HEK293 (cell line): ENCODE measurements around the gene KCTD10.
A peak's percentile ranks its signal among the peaks of the same experiment; 100 is the strongest.

ENCODE experiments used
- GFI1B ChIP-seq: fragments of 450-650 bp; formaldehyde crosslinking; IDR thresholded peaks from 2 replicates; pipeline ENCODE4 v1.5.1; 2016; ENCODE audit warnings: missing biosample characterization, missing genetic modification characterization
- HOXD13 ChIP-seq: sonication (generic); formaldehyde crosslinking; IDR thresholded peaks from 2 replicates; pipeline ENCODE4 v1.8.0; 2022; ENCODE audit warnings: missing genetic modification reagents, borderline replicate concordance
- IKZF3 ChIP-seq: fragments of 450-650 bp; IDR thresholded peaks from 2 replicates; pipeline ENCODE4 v1.5.0; 2018; ENCODE audit warnings: missing biosample characterization, mild to moderate bottlenecking, missing genetic modification characterization, moderate library complexity
- KLF16 ChIP-seq: fragments of 450-650 bp; formaldehyde crosslinking; IDR thresholded peaks from 2 replicates; pipeline ENCODE4 v1.5.1; 2017; ENCODE audit warnings: missing biosample characterization, missing genetic modification characterization
- TRIM28 ChIP-seq: IDR thresholded peaks from 2 replicates; pipeline ENCODE4 v1.6.1; 2011; ENCODE audit warnings: low read length, control low read depth, borderline replicate concordance
- ZBTB20 ChIP-seq: fragments of 450-650 bp; formaldehyde crosslinking; IDR thresholded peaks from 2 replicates; pipeline ENCODE4 v1.5.1; 2016; ENCODE audit warnings: missing biosample characterization, missing genetic modification characterization
- ZBTB8A ChIP-seq: fragments of 450-650 bp; formaldehyde crosslinking; IDR thresholded peaks from 2 replicates; pipeline ENCODE4 v1.5.1; 2016; ENCODE audit warnings: missing biosample characterization, missing genetic modification characterization
- ZNF146 ChIP-seq: fragments of 450-650 bp; formaldehyde crosslinking; IDR thresholded peaks from 2 replicates; pipeline ENCODE4 v1.5.1; 2016; ENCODE audit warnings: missing biosample characterization, missing genetic modification characterization
- ZNF2 ChIP-seq: fragments of 450-650 bp; formaldehyde crosslinking; IDR thresholded peaks from 2 replicates; pipeline ENCODE4 v1.5.1; 2016; ENCODE audit warnings: missing biosample characterization, missing genetic modification characterization
- ZNF23 ChIP-seq: fragments of 450-650 bp; formaldehyde crosslinking; IDR thresholded peaks from 2 replicates; pipeline ENCODE4 v1.5.1; 2016; ENCODE audit warnings: missing biosample characterization, missing genetic modification characterization, borderline replicate concordance
- ZNF24 ChIP-seq: fragments of 450-650 bp; formaldehyde crosslinking; IDR thresholded peaks from 2 replicates; pipeline ENCODE4 v1.5.1; 2016; ENCODE audit warnings: missing biosample characterization, missing genetic modification characterization
- ZNF335 ChIP-seq: fragments of 450-650 bp; formaldehyde crosslinking; conservative IDR thresholded peaks from 2 replicates; pipeline ENCODE4 v1.5.1; 2016; ENCODE audit warnings: missing biosample characterization, missing genetic modification characterization
- ZNF354C ChIP-seq: fragments of 450-650 bp; formaldehyde crosslinking; IDR thresholded peaks from 2 replicates; pipeline ENCODE4 v1.5.1; 2016; ENCODE audit warnings: missing biosample characterization, missing genetic modification characterization, low read depth, borderline replicate concordance
- ZNF391 ChIP-seq: fragments of 450-650 bp; formaldehyde crosslinking; IDR thresholded peaks from 2 replicates; pipeline ENCODE4 v1.5.1; 2016; ENCODE audit warnings: low read depth, missing biosample characterization, missing genetic modification characterization, borderline replicate concordance
- ZNF473 ChIP-seq: fragments of 450-650 bp; formaldehyde crosslinking; IDR thresholded peaks from 2 replicates; pipeline ENCODE4 v1.5.1; 2017; ENCODE audit warnings: missing biosample characterization, missing genetic modification characterization
- ZNF624 ChIP-seq: fragments of 450-650 bp; formaldehyde crosslinking; IDR thresholded peaks from 2 replicates; pipeline ENCODE4 v1.5.1; 2017; ENCODE audit warnings: missing biosample characterization, missing genetic modification characterization
- ZNF626 ChIP-seq: fragments of 450-650 bp; sonication (Bioruptor Pico); formaldehyde crosslinking; IDR thresholded peaks from 2 replicates; pipeline ENCODE4 v1.5.1; 2018; ENCODE audit warnings: missing biosample characterization, missing genetic modification characterization, inconsistent platforms
- ZNF629 ChIP-seq: fragments of 450-650 bp; formaldehyde crosslinking; IDR thresholded peaks from 2 replicates; pipeline ENCODE4 v1.5.1; 2017; ENCODE audit warnings: missing biosample characterization, missing genetic modification characterization
- ZNF776 ChIP-seq: fragments of 450-650 bp; formaldehyde crosslinking; IDR thresholded peaks from 2 replicates; pipeline ENCODE4 v1.5.0; 2017; ENCODE audit warnings: missing biosample characterization, missing genetic modification characterization, borderline replicate concordance
- ZNF777 ChIP-seq: fragments of 450-650 bp; formaldehyde crosslinking; IDR thresholded peaks from 2 replicates; pipeline ENCODE4 v1.5.1; 2017; ENCODE audit warnings: missing biosample characterization, missing genetic modification characterization, borderline replicate concordance
- ZNF785 ChIP-seq: fragments of 450-650 bp; formaldehyde crosslinking; IDR thresholded peaks from 2 replicates; pipeline ENCODE4 v1.5.1; 2016; ENCODE audit warnings: missing biosample characterization, missing genetic modification characterization
- TF ChIP-seq, protein P1 (sequence below): fragments of 450-650 bp; formaldehyde crosslinking; IDR thresholded peaks from 2 replicates; pipeline ENCODE4; 2016; ENCODE audit warnings: missing biosample characterization, missing genetic modification characterization
- TF ChIP-seq, protein P2 (sequence below): fragments of 450-650 bp; formaldehyde crosslinking; IDR thresholded peaks from 2 replicates; pipeline ENCODE4 v1.5.1; 2017; ENCODE audit warnings: missing biosample characterization, missing genetic modification characterization
- TF ChIP-seq, protein P3 (sequence below): fragments of 450-650 bp; formaldehyde crosslinking; IDR thresholded peaks from 2 replicates; pipeline ENCODE4 v1.5.1; 2016; ENCODE audit warnings: missing biosample characterization, missing genetic modification characterization, borderline replicate concordance
- TF ChIP-seq, protein P4 (sequence below): fragments of 450-650 bp; formaldehyde crosslinking; IDR thresholded peaks from 2 replicates; pipeline ENCODE4 v1.5.1; 2017; ENCODE audit warnings: missing biosample characterization, mild to moderate bottlenecking, missing genetic modification characterization, moderate library complexity
- TF ChIP-seq, protein P5 (sequence below): fragments of 450-650 bp; formaldehyde crosslinking; IDR thresholded peaks from 2 replicates; pipeline ENCODE4 v1.5.1; 2016; ENCODE audit warnings: missing biosample characterization, missing genetic modification characterization
- TF ChIP-seq, protein P6 (sequence below): fragments of 450-650 bp; formaldehyde crosslinking; IDR thresholded peaks from 2 replicates; pipeline ENCODE4 v1.5.1; 2017; ENCODE audit warnings: missing biosample characterization, missing genetic modification characterization
- TF ChIP-seq, protein P7 (sequence below): fragments of 450-650 bp; formaldehyde crosslinking; IDR thresholded peaks from 2 replicates; pipeline ENCODE4 v1.5.1; 2016; ENCODE audit warnings: missing biosample characterization, missing genetic modification characterization

The KCTD10 gene

DNA sequence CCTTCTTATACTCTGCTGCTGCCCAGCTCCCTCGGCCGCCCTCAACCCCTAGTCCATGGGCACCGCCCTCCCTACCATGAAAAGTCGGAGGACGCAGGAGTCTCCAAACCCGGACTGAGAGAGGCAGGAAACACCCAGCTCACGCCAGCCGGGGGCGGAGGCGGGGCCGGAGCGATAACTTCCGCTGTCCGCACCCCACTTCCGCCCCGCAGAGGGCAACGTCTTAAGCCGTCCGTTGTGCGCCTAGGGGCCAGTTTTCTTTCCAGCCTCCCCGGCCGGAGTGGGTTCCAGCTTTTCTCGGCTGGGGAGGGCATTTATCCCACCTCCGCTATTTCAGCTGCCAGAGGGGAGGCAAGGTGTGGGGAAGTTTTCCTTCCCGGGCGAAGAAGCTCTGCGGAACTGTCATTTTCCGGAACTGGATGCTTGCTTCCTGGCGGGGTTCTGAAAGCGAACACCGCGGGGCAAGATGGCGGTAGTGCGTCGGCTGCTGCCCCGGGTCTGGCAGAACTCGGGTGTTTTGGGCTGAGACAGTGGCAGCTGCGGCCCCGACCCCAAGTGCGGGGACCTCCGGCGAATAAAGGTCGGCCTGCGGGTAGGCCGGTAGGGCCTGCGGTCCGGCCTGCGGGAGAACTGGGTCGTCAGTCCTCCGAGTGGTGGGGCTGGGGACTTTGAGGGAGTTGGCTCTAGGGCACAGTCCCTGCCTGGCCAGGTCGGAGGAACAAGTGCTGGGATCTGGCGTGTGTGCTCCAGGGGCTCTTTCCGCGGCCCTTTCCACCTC, at the start of gene KCTD10, which contains the start of gene UBE3B (continued):
- TF ChIP-seq, protein P1, sequence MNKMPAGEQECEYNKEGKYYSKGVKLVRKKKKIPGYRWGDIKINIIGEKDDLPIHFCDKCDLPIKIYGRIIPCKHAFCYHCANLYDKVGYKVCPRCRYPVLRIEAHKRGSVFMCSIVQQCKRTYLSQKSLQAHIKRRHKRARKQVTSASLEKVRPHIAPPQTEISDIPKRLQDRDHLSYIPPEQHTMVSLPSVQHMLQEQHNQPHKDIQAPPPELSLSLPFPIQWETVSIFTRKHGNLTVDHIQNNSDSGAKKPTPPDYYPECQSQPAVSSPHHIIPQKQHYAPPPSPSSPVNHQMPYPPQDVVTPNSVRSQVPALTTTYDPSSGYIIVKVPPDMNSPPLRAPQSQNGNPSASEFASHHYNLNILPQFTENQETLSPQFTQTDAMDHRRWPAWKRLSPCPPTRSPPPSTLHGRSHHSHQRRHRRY (tag by site-specific recombination), result peak; percentile 49; the same call in 1 of the 2 replicates
- TF ChIP-seq ZNF391 (tag by site-specific recombination), result peak; percentile 99
- no peak for TF ChIP-seq ZNF624 (tag by site-specific recombination)
- peak; percentile 97 for TF ChIP-seq ZNF2 (tag by site-specific recombination)
- TF ChIP-seq, protein P2, sequence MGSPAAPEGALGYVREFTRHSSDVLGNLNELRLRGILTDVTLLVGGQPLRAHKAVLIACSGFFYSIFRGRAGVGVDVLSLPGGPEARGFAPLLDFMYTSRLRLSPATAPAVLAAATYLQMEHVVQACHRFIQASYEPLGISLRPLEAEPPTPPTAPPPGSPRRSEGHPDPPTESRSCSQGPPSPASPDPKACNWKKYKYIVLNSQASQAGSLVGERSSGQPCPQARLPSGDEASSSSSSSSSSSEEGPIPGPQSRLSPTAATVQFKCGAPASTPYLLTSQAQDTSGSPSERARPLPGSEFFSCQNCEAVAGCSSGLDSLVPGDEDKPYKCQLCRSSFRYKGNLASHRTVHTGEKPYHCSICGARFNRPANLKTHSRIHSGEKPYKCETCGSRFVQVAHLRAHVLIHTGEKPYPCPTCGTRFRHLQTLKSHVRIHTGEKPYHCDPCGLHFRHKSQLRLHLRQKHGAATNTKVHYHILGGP (tag by site-specific recombination), result no peak
- peak; percentile 59; the same call in 1 of the 2 replicates for TF ChIP-seq ZBTB8A (tag by site-specific recombination)
- peak; percentile 82 for TF ChIP-seq ZNF146
- TF ChIP-seq TRIM28, result peak; percentile 23; the same call in 1 of the 2 replicates
- TF ChIP-seq GFI1B, result no peak; the same call in 1 of the 2 replicates
- TF ChIP-seq KLF16 (tag by site-specific recombination), result peak; percentile 99
- no peak for TF ChIP-seq ZNF354C (tag by site-specific recombination)
- TF ChIP-seq IKZF3, result peak; percentile 58; the same call in 1 of the 2 replicates
- peak; percentile 94 for TF ChIP-seq ZNF24 (tag by site-specific recombination)
- TF ChIP-seq, protein P3, sequence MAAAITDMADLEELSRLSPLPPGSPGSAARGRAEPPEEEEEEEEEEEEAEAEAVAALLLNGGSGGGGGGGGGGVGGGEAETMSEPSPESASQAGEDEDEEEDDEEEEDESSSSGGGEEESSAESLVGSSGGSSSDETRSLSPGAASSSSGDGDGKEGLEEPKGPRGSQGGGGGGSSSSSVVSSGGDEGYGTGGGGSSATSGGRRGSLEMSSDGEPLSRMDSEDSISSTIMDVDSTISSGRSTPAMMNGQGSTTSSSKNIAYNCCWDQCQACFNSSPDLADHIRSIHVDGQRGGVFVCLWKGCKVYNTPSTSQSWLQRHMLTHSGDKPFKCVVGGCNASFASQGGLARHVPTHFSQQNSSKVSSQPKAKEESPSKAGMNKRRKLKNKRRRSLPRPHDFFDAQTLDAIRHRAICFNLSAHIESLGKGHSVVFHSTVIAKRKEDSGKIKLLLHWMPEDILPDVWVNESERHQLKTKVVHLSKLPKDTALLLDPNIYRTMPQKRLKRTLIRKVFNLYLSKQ (tag by site-specific recombination), result 0 out of 2 replicates have a peak, but pooled peaks have one; percentile 2
- TF ChIP-seq HOXD13 (CRISPR knock-in tag), result 0 out of 2 replicates have a peak, but pooled peaks have one; percentile 28
- TF ChIP-seq ZNF785, result peak; percentile 73; the same call in 1 of the 2 replicates
- TF ChIP-seq ZNF777 (tag by site-specific recombination), result peak; percentile 96
- TF ChIP-seq, protein P4, sequence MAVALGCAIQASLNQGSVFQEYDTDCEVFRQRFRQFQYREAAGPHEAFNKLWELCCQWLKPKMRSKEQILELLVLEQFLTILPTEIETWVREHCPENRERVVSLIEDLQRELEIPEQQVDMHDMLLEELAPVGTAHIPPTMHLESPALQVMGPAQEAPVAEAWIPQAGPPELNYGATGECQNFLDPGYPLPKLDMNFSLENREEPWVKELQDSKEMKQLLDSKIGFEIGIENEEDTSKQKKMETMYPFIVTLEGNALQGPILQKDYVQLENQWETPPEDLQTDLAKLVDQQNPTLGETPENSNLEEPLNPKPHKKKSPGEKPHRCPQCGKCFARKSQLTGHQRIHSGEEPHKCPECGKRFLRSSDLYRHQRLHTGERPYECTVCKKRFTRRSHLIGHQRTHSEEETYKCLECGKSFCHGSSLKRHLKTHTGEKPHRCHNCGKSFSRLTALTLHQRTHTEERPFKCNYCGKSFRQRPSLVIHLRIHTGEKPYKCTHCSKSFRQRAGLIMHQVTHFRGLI, result peak; percentile 83
- TF ChIP-seq, protein P5, sequence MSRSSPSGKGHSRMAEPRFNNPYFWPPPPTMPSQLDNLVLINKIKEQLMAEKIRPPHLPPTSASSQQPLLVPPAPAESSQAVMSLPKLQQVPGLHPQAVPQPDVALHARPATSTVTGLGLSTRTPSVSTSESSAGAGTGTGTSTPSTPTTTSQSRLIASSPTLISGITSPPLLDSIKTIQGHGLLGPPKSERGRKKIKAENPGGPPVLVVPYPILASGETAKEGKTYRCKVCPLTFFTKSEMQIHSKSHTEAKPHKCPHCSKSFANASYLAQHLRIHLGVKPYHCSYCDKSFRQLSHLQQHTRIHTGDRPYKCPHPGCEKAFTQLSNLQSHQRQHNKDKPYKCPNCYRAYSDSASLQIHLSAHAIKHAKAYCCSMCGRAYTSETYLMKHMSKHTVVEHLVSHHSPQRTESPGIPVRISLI (tag by site-specific recombination), result no peak
- TF ChIP-seq, protein P6, sequence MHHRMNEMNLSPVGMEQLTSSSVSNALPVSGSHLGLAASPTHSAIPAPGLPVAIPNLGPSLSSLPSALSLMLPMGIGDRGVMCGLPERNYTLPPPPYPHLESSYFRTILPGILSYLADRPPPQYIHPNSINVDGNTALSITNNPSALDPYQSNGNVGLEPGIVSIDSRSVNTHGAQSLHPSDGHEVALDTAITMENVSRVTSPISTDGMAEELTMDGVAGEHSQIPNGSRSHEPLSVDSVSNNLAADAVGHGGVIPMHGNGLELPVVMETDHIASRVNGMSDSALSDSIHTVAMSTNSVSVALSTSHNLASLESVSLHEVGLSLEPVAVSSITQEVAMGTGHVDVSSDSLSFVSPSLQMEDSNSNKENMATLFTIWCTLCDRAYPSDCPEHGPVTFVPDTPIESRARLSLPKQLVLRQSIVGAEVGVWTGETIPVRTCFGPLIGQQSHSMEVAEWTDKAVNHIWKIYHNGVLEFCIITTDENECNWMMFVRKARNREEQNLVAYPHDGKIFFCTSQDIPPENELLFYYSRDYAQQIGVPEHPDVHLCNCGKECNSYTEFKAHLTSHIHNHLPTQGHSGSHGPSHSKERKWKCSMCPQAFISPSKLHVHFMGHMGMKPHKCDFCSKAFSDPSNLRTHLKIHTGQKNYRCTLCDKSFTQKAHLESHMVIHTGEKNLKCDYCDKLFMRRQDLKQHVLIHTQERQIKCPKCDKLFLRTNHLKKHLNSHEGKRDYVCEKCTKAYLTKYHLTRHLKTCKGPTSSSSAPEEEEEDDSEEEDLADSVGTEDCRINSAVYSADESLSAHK (tag by site-specific recombination), result peak; percentile 66; the same call in 1 of the 2 replicates
- TF ChIP-seq ZNF473 (tag by site-specific recombination), result no peak
- TF ChIP-seq ZBTB20 (tag by site-specific recombination), result peak; percentile 73; the same call in 1 of the 2 replicates
- TF ChIP-seq ZNF335, result peak; percentile 83
- TF ChIP-seq, protein P7, sequence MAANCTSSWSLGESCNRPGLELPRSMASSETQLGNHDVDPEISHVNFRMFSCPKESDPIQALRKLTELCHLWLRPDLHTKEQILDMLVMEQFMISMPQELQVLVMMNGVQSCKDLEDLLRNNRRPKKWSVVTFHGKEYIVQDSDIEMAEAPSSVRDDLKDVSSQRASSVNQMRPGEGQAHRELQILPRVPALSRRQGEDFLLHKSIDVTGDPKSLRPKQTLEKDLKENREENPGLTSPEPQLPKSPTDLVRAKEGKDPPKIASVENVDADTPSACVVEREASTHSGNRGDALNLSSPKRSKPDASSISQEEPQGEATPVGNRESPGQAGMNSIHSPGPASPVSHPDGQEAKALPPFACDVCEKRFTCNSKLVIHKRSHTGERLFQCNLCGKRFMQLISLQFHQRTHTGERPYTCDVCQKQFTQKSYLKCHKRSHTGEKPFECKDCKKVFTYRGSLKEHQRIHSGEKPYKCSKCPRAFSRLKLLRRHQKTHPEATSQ, result peak; percentile 97
- peak; percentile 72; the same call in 1 of the 2 replicates for TF ChIP-seq ZNF23 (tag by site-specific recombination)
- no peak for TF ChIP-seq ZNF776
- peak; percentile 70; the same call in 1 of the 2 replicates for TF ChIP-seq ZNF626 (tag by site-specific recombination)
- peak; percentile 92 for TF ChIP-seq ZNF629 (tag by site-specific recombination)
